IMR-90 (cell line): Measurements from ENCODE around the gene UBA1. TPM values are rescaled to one million over a fixed set of nuclear protein-coding genes. Genes with fewer than 3 reads are reported as not detected.

ENCODE experiments used
- BHLHE40 ChIP-seq: fragments of 150-350 bp; IDR thresholded peaks from 2 replicates; pipeline ENCODE4 v1.6.1; 2016; ENCODE audit warnings: mild to moderate bottlenecking, low read depth, low read length
- CEBPB ChIP-seq: IDR thresholded peaks from 2 replicates; pipeline ENCODE4 v1.6.1; 2012; ENCODE audit warnings: low read depth, low read length, improper control_type of control experiment
- ELK1 ChIP-seq: fragments of 150-350 bp; IDR thresholded peaks from 2 replicates; pipeline ENCODE4 v1.6.1; 2016; ENCODE audit warnings: low read depth, mild to moderate bottlenecking, low read length, moderate library complexity, borderline replicate concordance
- RFX5 ChIP-seq: IDR thresholded peaks from 2 replicates; pipeline ENCODE4 v1.8.0; 2012; ENCODE audit warnings: low read depth, mild to moderate bottlenecking, low read length, moderate library complexity
- SMC3 ChIP-seq: fragments of 150-350 bp; IDR thresholded peaks from 2 replicates; pipeline ENCODE4 v1.6.1; 2016; ENCODE audit warnings: low read depth, mild to moderate bottlenecking, antibody characterized with exemption, low read length, moderate library complexity
- polyA plus RNA-seq, 3 experiments: library from polyadenylated mRNA; depleted of rRNA; stranded (reverse); fragments of >200 nt; gene quantifications; 2 replicates each; pipeline ENCODE4 v1.2.3, GENCODE V29; 2012; ENCODE audit warnings: low replicate concordance in 1 of 3
- total RNA-seq: library from RNA; depleted of rRNA; stranded (reverse); fragments of >200 nt; gene quantifications from 2 replicates; pipeline ENCODE4 v1.2.3, GENCODE V29; 2012

UBA1 gene
- total and polyA plus RNA-seq, 2 of the 4 experiments (the other 2 are of a cell fraction): 299 to 343 TPM

- no peak for TF ChIP-seq ELK1
- TF ChIP-seq SMC3: peak; percentile 80
- no peak for TF ChIP-seq BHLHE40
- TF ChIP-seq RFX5: no peak
- no peak for TF ChIP-seq CEBPB
Measured at GRCh38 chrX:47193475-47194193, at the start of gene UBA1 (continued).
